Fibroblast of upper back skin (primary cell): ENCODE results near the gene ZNF799.
"Not testable (repeated sequence)": the region's sequence is repeated elsewhere in the genome, so short reads cannot be mapped to it uniquely, and the experiment has no call there.

ENCODE experiments used
- DNase-seq: peaks from one replicate; pipeline ENCODE4 v3.0.0-alpha.2; 2013

The ZNF799 gene

DNA sequence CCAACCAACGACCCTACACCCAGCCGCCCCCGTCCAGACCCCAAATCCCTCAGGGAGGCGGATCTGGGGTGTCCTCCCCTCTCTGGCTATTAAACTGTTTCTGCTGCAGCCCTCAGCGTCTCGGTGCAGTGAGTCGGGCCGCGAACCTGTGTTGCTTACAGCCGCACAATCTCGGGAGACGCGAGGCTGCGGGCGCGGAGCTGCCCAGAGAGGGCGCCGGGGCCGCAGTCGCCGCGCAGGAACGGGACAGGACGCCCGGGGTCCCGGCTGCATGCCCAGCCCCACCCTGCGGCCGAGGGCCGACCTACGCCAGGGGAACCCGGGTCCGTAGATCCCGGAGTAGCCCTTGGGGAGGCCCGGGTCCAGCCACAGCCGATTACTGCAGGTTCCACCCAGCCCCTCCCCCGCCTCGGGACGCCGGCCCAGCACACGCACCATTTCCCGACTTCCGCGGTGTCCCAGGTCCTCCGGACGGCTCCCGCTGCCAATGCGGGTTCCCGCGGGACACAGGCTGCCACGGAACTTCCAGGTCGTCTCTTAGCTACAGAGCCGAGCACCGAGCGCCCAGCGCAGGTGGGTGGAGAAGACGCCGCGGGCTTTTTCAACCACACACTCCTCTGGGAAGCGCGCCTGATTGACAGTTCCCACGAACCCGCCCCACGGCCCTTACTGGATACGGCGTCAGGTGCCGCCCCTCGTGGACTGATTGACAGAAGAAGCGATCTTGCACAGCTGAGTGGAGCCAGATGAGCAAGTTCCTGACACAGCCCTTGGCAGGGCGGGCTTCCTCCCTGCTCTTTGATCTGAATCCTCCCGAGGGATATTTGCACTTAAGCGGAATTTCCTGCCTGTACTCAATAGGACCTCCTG lies at the start of gene ZNF799:
ZNF799 (minus strand) TSS at position 639 of the 870 bp plus-strand sequence; CDS start at position 438, 201 bp downstream.
- peak; percentile 95 for DNase-seq

DNA sequence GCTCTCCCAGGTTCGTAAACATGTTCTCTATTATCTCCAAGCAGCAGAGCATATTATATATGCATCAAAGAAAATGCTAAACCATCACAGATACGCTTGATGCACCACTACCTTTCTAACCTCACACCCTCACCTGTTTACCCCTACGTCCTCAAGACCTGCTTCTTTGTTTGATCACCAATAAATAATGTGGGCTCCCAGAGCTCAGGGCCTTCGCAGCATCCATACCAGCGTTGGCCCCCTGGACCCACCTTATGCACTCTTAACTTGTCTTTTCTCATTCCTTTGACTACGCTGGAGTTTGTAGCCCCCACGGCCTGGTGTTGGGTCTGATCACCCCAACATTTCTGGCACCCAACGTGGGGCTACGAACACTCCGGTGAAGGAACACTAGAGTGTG lies 49.8 kb upstream of the ZNF799 start:
- DNase-seq = no peak

DNA sequence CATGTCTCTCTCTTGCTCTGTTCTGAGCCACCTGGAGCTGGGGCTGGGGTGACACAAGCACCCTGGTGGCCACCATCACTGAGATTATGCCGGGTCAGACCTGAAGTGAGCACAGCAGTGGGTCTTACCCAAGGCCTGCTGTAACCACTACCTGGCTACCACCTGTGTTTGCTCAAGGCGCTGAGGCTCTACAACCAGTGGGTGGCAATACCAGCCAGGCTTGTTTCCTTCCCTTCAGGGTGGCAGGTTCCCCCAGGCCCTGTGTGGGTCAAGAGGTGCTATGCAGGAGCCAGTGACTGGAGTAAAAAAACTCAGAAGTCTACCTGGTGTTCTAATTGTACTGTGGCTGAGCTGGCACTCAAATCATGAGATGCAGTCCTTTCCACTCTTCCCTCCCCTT lies 47.7 kb upstream of the ZNF799 start:
- no peak for DNase-seq

DNA sequence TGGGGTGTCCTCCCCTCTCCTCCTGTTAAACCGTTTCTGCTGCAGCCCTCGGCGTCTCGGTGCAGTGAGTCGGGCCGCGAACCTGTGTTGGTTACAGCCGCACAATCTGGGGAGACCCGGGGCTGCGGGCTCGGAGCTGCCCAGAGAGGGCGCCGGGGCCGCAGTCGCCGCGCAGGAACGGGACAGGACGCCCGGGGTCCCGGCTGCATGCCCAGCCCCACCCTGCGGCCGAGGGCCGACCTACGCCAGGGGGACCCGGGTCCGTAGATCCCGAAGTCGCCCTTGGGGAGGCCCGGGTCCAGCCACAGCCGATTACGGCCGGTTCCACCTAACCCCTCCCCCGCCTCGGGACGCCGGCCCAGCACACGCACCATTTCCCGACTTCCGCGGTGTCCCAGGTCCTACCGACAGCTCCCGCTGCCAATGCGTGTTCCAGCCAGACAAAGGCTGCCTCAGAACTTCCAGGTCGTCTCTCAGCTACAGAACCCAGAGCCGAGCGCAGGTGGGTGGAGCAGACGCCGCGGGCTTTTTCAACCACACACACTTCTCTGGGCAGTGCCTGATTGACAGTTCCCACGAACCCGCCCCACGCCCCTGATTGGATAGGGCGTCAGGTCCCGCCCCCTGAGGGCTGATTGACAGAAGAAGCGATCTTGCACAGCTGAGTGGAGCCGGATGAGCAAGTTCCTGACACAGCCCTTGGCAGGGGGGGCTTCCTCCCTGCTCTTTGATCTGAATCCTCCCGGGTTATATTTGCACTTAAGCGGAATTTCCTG lies 39.7 kb upstream of the ZNF799 start, which contains the start of gene ZNF443:
ZNF443 (minus strand) TSS at position 481 of the 776 bp plus-strand sequence; CDS start at position 374, 107 bp downstream.
- DNase-seq = peak; percentile 98

DNA sequence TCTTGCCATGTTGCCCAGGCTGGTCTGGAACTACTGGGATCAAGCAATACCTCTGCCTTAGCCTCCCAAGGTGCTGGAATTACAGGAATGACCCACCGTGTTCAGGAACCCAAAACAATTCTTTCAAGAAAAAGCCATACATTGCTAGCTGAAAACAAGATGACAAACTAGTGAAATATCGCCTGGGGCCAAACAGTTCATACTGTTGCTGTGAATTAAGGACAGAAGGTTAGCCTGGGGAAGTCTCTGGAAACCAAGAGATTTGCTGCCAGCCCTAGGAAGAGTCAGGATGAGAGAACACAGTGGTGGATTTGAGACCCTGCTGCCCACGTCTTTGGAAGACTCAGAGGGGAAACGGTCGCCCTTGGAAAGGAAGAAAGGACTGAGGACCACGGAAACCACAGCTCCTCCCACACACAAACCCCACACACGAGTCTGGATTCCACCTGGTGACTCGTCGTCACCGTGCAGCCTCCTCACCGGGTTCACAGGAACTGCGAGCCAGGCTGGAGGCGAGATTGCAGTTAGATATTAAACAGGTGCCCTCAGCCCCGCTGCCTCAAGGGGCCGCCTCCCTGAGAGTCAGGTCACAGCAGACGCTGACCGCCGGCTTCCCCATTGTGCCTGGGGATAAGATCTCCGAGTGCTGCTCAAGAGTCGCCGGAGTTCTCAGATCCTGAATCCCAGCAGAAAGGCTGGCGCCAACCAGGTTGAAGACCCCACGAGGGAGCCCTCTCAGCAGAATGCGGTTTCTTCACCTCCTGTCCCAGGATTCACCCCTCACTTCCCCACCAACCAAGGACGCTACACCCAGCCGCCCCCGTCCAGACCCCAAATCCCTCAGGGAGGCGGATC lies 38.8 kb upstream of the ZNF799 start:
- DNase-seq = not testable (repeated sequence)

DNA sequence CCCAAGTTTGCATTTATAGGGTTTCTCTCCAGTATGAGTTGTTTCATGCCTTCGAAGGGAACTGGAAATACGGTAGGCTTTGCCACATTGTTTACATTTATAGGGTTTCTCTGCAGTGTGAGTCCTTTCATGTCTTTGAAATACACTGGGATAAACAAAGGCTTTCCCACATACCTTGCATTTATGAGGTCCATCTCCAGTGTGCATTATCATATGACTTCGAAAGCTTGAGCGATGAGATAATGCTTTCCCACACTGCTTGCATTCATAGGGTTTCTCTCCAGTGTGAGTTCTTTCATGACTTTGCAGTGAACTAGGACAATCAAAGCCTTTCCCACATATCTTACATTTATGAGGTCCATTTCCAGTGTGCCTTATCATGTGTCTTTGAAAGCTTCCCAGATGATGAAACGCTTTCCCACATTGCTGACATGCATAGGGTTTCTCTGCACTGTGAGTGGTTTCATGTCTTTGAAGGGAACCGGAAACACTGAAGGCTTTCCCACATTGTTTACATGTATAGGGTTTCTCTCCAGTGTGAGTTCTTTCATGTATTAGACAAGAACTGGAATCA lies 29.7 kb upstream of the ZNF799 start:
- DNase-seq = not testable (repeated sequence)

DNA sequence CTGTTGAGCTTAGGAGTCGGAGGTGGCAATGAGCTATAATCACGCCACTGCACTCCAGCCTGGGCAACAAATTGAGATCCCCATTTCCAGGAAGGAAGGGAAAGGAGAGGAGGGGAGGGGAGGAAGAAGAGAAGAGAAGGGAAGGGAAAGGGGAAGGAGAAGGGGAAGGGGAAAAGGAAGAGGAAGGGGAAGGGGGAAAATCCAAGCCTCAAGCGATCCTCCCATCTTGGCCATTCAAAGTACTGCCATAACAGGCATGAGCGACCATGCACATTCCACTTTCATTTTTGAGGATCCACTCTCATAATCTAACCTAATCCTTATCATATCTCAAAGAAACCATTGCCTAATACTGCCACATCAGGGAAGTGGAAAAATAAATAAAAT lies 24.8 kb upstream of the ZNF799 start:
- DNase-seq = no peak

DNA sequence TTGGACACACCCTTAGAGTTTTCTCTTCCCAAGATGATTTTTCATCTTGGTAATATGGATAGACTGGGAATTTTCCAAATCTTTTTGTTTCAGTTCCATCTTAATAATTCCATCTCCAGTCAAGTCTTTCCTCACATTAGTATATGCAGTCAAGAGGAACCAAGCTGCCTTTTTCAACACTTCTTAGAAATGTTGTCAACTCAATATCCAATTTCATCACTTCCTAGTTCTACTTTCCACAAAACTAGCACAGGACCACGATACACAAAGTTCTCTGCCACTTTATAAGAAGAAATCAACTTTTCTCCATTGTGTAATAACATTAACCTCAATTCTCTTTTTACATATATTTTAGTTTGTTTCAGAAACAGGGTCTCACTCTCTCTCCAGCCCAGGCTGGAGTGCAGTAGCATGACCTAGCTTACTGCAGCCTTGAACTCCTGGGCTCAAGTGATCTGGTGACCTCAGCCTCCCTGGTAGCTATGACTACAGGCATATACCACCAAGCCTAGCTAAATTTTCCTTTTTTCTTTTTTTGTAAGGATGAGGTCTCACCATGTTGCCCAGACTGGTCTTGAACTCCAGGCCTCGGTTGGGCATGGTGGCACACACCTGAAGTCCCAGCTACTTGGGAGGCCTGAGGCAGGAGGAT lies 24.3 kb upstream of the ZNF799 start:
- no peak for DNase-seq

DNA sequence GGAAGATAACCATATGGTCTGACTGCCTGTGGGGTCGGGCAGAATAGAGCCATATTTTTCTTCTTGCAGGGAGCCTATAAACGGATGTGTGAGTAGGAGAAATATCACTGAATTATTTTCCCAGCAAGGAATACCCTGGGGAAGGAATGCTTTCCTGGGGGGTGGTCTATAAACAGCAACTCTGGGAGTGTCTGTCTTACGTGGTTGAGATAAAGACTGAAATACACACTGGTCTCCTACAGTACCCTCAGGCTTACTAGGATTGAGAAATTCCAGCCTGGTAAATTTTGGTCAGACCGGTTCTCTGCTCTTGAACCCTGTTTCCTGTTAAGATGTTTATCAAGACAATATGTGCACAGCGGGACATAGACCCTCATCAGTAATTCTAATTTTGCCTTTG lies 16.2 kb upstream of the ZNF799 start:
- DNase-seq = not testable (repeated sequence)

DNA sequence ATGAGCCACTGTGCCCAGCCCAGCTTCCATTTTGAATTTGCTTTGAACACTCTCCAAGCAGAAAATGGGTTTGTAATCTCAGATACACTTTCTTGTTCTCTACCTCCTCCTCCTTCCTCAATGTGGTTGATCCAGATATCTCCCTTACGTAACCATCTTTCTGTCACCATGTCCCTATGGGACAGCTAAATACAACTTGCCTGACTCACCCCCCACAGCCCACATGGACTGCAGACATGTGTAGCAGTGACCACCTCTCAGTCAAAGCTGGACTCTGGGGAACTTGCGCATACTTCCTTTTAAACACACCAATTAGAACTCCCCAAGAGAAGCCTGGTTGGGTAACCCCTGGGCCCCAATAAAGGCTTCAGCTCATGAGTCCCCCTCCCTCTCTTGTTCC lies 10.8 kb upstream of the ZNF799 start:
- no peak for DNase-seq

DNA sequence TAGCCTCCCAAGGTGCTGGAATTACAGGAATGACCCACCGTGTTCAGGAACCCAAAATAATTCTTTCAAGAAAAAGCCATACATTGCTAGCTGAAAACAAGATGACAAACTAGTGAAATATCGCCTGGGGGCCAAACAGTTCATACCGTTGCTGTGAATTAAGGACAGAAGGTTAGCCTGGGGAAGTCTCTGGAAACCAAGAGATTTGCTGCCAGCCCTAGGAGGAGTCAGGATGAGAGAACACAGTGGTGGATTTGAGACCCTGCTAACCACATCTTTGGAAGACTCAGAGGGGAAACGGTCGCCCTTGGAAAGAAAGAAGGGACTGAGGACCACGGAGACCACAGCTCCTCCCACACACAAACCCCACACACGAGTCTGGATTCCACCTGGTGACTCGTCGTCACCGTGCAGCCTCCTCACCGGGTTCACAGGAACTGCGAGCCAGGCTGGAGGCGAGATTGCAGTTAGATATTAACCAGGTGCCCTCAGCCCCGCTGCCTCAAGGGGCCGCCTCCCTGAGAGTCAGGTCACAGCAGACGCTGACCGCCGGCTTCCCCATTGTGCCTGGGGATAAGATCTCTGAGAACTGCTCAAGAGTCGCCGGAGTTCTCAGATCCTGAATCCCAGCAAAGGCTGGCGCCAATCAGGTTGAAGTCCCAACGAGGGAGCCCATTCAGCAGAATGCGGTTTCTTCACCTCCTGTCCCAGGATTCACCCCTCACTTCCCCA lies 1.0 kb downstream of the ZNF799 start:
- peak; percentile 9 for DNase-seq

DNA sequence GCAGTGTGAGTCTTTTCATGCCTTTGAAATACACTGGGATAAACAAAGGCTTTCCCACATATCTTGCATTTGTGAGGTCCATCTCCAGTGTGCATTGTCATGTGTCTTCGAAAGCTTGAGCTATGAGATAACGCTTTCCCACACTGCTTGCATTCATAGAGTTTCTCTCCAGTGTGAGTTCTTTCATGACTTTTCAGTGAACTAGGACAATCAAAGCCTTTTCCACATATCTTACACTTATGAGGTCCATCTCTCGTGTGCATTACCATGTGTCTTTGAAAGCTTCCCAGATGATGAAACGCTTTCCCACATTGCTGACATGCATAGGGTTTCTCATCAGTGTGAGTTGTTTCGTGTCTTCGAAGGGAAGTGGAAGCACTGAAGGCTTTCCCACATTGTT lies 9.9 kb downstream of the ZNF799 start:
- DNase-seq = not testable (repeated sequence)

DNA sequence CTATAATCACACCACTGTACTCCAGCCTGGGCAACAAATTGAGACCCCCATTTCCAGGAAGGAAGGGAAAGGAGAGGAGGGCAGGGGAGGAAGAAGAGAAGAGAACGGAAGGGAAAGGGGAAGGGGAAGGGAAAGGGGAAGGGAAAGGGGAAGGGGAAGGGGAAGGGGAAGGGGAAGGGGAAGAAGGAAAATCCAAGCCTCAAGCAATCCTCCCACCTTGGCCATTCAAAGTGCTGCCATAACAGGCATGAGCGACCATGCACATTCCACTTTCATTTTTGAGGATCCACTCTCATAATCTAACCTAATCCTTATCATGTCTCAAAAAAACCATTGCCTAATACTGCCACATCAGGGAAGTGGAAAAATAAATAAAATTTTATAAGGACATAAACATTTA lies 14.7 kb downstream of the ZNF799 start:
- DNase-seq = not testable (repeated sequence)

DNA sequence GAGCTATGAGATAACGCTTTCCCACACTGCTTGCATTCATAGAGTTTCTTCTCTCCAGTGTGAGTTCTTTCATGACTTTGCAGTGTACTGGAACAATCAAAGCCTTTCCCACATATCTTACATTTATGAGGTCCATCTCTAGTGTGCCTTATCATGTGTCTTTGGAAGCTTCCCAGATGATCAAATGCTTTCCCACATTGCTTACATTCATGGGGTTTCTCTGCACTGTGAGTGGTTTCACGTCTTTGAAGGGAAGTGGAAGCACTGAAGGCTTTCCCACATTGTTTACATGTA lies 20.7 kb downstream of the ZNF799 start:
- DNase-seq = no peak

DNA sequence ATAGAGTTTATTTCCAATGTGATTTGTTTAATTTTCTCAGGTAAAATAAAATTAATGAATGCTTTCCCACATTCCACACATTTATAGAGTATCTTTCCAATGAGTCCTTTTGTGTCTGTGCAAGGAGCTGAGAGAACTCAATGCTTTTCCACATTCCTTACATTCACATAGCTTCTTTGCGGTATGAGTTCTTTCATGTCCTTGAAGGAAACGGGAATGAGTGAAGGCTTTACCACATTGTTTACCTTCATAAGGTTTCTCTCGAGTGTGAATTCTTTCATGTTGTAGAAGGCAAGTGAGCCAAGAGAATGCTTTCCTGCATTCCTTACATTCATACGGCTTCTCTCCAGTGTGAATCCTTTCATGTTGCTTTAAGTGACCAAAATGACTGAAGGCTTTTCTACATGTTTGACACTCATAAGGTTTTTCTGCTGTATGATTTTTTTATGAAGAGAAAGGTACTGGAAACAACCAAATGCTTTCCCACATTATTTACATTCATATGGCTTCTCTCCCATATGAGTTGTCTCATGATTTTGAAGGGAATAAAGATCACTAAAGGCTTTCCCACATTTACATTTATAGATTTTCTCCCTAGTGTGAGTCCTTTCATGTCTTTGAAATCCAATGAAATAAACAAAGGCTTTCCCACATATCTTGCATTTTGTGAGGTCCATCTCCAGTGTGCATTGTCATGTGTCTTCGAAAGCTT lies 21.2 kb downstream of the ZNF799 start:
- DNase-seq = no peak

DNA sequence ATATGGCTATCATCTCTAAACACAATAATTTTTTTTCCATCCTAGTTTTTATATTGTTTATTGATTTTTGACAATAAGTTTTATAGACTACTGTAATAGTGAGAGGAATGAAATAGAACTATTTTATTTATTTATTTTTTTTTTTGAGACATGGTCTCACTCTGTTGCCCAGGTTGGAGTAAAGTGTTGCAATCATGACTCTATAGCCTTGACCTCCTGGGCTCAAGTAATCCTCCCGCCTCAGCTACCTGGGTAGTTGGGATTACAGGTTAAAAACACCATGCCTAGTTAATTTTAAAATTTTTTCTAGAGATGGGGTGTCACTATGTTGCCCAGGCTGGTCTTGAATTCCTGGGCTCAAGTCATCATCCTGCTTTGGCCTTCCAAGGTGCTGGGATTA lies 27.0 kb downstream of the ZNF799 start:
- DNase-seq = no peak

DNA sequence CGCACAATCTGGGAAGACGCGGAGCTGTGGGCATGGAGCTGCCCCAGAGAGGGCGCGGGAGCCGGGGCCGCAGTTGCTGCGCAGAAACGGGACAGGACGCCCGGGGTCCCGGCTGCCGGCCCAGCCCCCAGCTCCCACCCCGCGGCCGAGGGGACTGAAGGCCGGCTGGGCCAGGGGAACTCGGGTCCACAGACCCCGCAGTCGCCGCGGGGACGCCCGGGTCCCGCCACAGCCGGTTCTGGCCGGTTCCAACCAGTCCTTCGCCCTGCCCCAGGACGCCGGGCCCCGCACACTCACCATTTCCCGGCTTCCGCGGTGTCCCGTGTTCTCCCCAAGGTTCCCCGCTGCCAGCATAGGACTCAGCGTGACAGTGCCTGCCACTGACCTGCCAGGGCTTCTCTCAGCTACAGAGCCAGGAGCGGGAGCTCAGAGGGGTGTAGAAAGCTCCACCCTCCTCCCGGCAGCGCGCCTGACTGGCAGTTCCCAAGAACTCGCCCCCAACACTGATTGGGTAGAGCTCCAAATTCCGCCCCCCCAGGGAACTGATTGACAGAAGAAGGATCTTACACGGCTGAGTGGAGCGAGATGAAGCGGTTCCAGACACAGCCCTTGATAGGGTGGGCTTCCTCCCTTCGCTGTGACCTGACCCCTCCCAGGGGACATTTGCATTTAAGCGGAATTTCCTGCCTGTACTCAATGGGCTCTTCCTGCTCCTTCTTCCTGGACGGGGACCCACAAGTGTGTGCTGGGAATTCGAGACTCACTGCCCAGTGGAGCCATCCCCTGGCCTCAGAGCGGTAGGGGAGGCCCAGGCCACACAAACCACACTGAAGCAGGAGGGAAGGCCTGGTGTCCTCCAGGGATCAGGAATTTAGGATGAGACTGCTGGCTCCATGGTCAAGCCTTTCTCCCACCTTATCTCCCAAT lies 35.6 kb downstream of the ZNF799 start, which contains the start of gene ZNF442:
ZNF442 (minus strand) TSS at position 448 of the 927 bp plus-strand sequence. CDS start 2,052 bp downstream, outside the sequence.
- peak; percentile 95 for DNase-seq

DNA sequence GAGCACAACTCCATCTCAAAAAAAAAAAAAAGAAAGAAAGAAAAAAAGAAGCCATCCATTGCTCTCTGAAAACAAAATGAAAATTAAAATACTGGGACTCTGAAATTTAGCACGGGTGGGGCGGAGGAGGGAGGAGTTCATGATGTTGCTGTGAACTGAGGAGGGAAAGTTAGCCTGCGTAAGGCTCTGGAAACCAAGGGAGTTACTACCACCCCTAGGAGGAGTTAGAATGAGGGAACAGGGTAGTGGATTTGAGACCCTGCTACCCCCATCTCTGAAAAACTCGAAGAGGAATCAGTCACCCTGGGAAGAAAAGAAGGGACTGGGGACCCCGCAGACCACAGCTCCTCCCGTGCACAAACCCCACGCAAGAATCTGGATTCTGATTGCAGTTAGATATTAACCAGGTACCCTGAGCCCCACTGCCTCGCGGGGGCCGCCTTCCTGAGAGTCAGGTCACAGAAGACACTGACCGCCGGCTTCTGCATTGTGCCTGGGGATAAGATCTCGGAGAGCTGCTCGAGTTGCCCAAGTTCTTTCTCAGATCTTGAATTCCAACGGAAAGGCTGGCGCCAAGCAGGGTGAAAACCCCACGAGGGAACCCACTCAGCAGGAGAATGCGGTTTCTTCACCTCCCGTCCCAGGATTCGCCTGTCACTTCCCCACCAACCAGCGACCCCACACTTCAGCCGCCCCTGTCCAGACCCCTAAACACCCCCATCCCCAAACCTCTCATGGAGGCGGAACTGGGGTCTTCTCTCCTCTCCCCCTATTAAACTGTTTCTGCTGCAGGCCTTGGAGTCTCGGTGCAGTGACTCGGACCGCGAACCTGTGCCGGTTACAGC lies 36.5 kb downstream of the ZNF799 start:
- no peak for DNase-seq

DNA sequence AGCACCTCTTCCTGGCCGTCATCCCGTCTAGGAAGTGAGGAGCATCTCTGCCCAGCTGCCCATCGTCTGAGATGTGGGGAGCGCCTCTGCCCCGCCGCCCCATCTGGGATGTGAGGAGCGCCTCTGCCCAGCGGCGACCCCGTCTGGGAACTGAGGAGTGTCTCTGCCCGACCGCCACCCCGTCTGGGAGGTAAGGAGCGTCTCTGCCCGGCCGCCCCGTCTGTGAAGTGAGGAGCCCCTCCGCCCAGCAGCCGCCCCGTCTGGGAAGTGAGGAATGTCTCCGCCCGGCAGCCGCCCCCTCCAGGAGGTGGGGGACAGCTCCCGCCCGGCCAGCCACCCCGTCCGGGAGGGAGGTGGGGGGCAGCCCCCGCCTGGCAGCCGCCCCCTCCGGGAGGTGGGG lies 38.8 kb downstream of the ZNF799 start:
- DNase-seq = not testable (repeated sequence)
